GM12801 (cell line): ENCODE data around the gene GGA3.

Experiments used
- TF ChIP-seq, protein P1 (sequence below): IDR thresholded peaks from one replicate; pipeline ENCODE4 v1.5.1; 2011; ENCODE audit warnings: control low read depth; ENCODE audit not compliant: insufficient read length; ENCODE audit errors: extremely low read depth

Gene GGA3

DNA sequence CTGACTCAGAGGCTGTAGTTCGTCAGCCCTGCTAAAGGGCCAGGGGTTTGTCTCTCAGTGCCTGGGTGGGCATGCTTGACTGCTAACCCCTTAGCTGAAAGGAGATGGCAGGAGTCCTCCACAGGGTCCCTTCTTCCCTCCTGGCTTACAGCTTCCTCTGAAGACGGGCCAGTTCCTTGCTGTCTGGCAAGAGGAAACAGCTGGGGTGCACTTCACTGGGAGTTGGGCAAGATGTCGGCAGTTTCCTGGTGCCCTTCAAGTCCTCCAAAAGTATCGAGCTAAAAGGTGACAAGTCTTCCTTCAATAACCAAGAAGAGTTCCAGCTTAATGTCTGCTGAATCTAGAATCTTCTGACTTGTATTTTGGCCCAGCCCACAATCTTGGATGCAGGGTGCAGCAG lies 32.6 kb downstream of the GGA3 start:
- TF ChIP-seq, protein P1, sequence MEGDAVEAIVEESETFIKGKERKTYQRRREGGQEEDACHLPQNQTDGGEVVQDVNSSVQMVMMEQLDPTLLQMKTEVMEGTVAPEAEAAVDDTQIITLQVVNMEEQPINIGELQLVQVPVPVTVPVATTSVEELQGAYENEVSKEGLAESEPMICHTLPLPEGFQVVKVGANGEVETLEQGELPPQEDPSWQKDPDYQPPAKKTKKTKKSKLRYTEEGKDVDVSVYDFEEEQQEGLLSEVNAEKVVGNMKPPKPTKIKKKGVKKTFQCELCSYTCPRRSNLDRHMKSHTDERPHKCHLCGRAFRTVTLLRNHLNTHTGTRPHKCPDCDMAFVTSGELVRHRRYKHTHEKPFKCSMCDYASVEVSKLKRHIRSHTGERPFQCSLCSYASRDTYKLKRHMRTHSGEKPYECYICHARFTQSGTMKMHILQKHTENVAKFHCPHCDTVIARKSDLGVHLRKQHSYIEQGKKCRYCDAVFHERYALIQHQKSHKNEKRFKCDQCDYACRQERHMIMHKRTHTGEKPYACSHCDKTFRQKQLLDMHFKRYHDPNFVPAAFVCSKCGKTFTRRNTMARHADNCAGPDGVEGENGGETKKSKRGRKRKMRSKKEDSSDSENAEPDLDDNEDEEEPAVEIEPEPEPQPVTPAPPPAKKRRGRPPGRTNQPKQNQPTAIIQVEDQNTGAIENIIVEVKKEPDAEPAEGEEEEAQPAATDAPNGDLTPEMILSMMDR: no peak

DNA sequence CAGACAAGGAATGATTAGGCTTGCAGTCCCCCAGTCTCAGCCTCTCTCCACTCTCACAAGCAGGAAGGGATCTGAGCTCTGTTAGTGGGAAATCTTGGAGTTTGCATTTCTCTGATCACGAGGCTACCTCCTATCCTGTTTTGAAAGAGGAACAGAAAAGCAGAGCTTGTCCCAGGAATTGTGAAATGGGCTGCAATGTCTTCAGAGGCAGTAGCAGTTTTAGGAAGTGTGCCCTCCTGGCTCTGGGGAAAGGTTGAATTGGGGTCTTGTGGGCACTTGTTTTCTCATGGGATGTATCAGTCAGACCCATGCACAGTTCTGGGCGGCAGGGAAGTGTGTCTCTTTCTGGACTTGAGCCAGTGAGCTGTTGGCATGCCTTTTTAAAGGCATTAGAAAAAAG lies 33.1 kb downstream of the GGA3 start:
- TF ChIP-seq, protein P1: no peak

DNA sequence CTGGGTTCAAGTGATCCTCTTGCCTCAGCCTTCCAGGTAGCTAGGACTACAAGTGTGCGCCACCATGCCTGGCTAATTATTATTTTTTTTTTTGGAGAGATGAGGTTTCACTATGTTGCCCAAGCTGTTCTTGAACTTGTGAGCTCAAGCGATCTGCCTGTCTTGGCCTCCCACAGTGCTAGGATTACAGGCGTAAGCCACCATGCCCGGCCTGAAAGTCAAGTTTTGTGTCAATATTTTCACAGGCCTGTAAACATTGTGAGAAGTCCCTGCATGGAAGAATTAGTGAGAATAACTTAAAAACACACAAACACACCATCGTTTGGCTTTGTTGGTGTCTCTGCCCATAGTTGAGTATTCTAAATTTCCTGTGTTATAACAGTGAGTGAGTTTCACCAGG lies 33.7 kb downstream of the GGA3 start:
- TF ChIP-seq, protein P1: no peak

DNA sequence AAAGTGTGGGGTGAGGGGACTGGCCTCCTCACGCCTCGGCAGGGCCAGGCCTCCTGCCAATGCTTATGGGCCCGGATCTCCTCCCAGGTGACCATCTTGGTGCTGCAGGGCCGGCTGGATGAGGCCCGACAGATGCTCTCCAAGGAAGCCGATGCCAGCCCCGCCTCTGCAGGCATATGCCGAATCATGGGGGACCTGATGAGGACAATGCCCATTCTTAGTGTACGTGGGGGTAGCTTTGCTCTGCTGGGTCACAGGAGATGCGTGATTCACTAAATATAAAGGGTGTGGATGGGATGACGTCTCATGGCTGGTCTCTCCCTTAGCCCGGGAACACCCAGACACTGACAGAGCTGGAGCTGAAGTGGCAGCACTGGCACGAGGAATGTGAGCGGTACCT lies 36.4 kb downstream of the GGA3 start:
- TF ChIP-seq, protein P1: no peak

DNA sequence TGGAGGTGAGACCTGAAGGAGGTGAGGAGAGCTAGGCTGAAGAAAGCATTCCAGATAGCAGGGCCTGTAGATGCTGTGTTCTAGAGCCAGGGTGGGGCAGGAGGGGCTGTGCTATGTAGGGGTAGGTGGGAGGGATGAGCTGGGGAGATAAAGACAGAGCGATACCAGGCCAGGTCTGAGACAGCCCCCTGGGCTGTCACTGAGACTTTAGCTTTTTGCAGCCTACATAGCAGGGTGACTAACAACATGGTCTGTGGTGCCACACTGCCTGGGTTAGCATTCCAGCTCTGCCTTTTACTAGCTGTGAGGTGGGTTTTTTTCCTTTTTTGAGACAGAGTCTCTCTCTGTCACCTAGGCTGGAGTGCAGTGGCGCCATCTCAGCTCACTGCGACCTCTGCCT lies 41.6 kb downstream of the GGA3 start:
- TF ChIP-seq, protein P1: no peak

DNA sequence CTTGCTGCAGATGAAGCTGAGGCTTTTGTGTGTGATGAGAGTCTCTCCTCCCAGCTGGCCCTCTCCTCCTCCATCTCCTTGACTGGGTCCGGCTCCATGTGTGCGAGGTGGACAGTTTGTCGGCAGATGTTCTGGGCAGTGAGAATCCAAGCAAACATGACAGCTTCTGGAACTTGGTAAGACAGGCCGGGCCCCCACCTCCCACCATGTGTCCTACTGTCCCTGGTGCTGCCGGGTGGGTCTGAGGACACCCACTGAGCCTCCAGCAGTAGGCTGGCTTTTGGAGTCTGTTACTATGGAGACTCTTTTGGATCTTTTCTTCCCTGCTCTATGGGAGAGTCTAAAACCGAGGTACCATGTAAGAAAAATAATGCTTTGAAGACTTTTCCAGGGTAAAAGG lies 43.3 kb downstream of the GGA3 start:
- TF ChIP-seq, protein P1: no peak

DNA sequence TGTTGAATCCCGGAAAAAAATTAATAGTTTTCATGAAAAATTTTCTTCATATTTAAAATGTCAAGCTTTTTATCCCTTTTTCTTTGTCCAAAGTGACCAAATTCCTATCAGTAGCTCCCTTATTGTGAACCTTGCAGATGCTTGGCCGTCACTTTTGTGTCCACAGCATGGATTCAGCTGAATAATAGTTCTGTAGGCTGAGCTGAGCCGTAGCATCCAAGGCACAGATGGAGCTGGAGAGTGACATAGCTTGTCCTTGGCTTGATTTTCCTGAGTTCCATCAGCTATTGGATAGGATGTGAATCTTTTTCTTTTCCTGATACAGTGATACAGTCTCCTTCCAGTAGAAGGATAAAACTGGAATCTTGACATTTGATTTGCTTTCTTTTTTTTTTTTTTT lies 52.3 kb downstream of the GGA3 start:
- TF ChIP-seq, protein P1: no peak

DNA sequence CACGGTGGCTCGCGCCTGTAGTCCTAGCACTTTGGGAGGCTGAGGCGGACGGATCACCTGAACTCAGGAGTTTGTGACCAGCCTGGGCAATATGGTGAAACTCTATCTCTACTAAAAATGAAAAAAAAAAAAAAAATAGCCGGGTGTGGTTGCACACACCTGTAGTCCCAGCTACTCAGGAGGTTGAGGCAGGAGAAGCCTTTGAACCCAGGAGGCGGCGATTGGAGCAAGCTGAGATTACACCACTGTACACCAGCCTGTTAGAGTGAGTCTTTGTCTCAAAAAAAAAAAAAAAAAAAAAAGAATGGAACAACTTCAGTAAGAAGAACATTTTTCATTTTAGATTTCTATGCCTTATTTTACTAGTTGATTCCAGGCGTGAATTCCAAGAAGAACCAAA lies 53.2 kb downstream of the GGA3 start:
- TF ChIP-seq, protein P1: no peak
